ENCODE measurements around the gene MKNK2. TPM values are rescaled to one million over a fixed set of nuclear protein-coding genes. Genes with fewer than 3 reads are reported as not detected.
A peak's percentile ranks its signal among the peaks of the same experiment; 100 is the strongest.

MKNK2 gene
- total and polyA plus RNA-seq, 10 donors, result 88.2 to 389 (median 220) TPM

- no peaks in the 10 kb centered on the region for H3K27me3 ChIP-seq (replicated peaks in 1 of 7)
- intact Hi-C loops (cut with DNase I; ENCODE audit: low total_unique reads), result no loop called here
- DNase-seq, result peak; percentile 81
- 90 to 93% (median 92%) methylated on average over 15 to 28 of the region's 28 CpGs for WGBS, 5 donors
- H3K4me3 ChIP-seq, result peak overlapping the region in 3 of 8 donors; percentile 28 to 68 (median 34)
- H3K27ac ChIP-seq, result peak overlapping the region; percentile 71 to 100 (median 96)
- TF ChIP-seq POLR2AphosphoS5 (IDR thresholded peaks at IDR 0.05) (peak; percentile 27 to 73 (median 35)), POLR2A (IDR thresholded peaks at IDR 0.05) (no peak)
- TF ChIP-seq, protein P1, sequence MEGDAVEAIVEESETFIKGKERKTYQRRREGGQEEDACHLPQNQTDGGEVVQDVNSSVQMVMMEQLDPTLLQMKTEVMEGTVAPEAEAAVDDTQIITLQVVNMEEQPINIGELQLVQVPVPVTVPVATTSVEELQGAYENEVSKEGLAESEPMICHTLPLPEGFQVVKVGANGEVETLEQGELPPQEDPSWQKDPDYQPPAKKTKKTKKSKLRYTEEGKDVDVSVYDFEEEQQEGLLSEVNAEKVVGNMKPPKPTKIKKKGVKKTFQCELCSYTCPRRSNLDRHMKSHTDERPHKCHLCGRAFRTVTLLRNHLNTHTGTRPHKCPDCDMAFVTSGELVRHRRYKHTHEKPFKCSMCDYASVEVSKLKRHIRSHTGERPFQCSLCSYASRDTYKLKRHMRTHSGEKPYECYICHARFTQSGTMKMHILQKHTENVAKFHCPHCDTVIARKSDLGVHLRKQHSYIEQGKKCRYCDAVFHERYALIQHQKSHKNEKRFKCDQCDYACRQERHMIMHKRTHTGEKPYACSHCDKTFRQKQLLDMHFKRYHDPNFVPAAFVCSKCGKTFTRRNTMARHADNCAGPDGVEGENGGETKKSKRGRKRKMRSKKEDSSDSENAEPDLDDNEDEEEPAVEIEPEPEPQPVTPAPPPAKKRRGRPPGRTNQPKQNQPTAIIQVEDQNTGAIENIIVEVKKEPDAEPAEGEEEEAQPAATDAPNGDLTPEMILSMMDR (IDR thresholded peaks at IDR 0.05 in 8 of 11, conservative IDR thresholded peaks at IDR 0.05 in 3 of 11), result no peak
- H3K4me1 ChIP-seq, result peaks cover 62 to 91% (median 82%) of the 10 kb centered on the region in 6 donors
- peaks cover 0 to 84% (median 68%) of the 10 kb centered on the region in 6 donors for H3K36me3 ChIP-seq
- H3K9me3 ChIP-seq, result peaks cover 2 to 5% (median 3%) of the 10 kb centered on the region in 8 donors
These were observed 10.2 kb downstream of the MKNK2 start for GRCh38 chr19:2040647-2041432.

DNA sequence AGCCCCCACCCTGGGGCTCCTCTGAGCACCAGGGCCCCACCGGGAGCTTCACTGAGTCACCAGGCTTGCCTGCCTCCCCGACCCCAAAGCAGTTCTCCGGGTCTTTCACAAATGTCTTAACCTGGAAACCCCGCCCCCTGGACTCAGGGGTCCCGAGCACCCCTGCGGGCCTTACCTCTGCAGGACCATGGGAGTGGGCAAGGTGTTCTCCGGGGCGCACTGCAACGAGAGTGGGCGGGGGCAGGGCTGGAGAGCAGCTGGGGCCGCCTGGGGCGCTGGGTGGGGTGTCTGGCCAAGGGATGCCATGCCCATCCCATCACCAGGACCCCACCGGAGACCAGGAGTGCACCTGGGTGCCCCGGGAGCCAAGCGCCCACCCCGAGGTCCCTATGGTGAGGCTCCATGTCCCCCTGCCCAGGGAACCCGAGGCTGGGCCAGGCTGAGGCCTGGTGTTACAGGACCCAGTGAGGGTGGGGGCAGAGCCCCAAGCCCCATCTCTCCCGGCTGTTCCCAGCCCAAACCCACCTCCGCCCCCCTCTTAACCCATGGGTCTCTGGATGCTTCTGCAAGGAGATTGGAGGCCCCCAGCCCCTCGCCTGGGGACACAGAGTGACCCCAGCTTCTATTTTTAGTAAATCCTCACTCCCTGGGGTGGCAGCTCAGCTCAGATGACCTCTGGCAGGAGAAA, 10.9 kb downstream of the MKNK2 start:
- Histone ChIP-seq H3K4me1 (peaks cover 55 to 89% (median 77%) of the 10 kb centered on the region in 6 donors), H3K9me3 (peaks cover 4 to 13% (median 9%) of the 10 kb centered on the region in 8 donors), H3K4me3 (no peak overlapping the region), H3K27ac (peak overlapping the region in 6 of 8 donors; percentile 42 to 100 (median 98)), H3K36me3 (peaks cover 0 to 77% (median 60%) of the 10 kb centered on the region in 6 donors), H3K27me3 (replicated peaks in 1 of 7) (no peaks in the 10 kb centered on the region)
- DNase-seq, result peak; percentile 80
- peak in 1 of 3 donors; percentile 6 for TF ChIP-seq POLR2AphosphoS5 (IDR thresholded peaks at IDR 0.05)
- TF ChIP-seq POLR2A (IDR thresholded peaks at IDR 0.05), result no peak
- WGBS, 5 donors, result 84 to 88% (median 87%) methylated on average over 13 to 20 of the region's 20 CpGs
- intact Hi-C loops (cut with DNase I; ENCODE audit: low total_unique reads), result no loop called here

DNA sequence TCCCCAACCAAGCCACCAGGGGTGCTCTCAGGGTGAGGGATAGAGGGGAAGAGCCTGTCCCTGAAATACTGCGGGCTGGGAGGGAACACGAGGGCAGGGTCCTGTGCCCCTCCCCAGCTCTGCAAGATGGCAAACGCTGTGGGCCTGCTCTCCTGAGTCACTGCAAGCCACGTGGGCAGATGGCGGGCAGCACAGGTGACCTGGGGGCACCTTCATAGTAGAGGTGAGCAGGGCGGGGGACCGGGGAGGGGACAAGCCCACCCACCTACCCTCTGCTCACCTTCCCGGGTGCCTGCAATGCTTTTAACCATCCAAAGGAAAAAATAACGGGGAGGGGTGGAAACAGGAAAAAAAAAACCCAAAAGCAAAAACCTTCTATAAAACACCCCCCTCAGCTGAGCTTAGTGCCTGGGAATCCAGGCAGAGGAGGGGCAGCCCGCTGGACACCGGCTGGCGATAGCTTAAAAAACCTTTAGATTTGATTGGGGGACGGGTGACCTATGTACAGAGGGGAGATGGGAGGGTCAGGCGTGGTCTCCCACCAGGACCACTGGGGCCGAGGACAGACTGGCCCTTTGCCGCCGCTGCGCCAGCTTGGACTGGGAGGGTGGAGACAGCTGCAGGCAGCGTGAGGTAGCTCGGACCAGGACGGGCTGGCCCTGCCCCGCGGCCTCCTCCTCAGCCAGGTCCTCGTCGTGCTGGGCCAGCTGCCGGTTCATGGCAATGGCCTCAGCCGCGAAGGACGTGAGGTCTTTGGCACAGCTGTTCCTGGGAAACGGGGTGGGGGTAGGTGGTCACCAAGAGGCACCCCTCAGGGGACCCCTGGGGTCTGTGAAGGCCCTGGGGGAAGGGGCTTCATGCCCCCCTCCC, 11.7 kb downstream of the MKNK2 start:
- H3K4me3 ChIP-seq, result no peak overlapping the region
- peak overlapping the region in 5 of 8 donors; percentile 58 to 100 (median 98) for H3K27ac ChIP-seq
- TF ChIP-seq, protein P1 (IDR thresholded peaks at IDR 0.05 in 8 of 11, conservative IDR thresholded peaks at IDR 0.05 in 3 of 11), result peak in 1 of 11 experiments; percentile 18
- TF ChIP-seq POLR2A (IDR thresholded peaks at IDR 0.05) (no peak), POLR2AphosphoS5 (IDR thresholded peaks at IDR 0.05) (peak in 2 of 3 donors; percentile 45 to 52)
- H3K9me3 ChIP-seq, result peaks cover 4 to 13% (median 9%) of the 10 kb centered on the region in 8 donors
- H3K4me1 ChIP-seq, result peaks cover 47 to 89% (median 73%) of the 10 kb centered on the region in 6 donors
- H3K27me3 ChIP-seq (replicated peaks in 1 of 7), result no peaks in the 10 kb centered on the region
- WGBS, 5 donors, result 68 to 83% (median 75%) methylated on average over 15 to 30 of the region's 30 CpGs
- intact Hi-C loops (cut with DNase I; ENCODE audit: low total_unique reads), result no loop called here
- peak; percentile 85 for DNase-seq
- H3K36me3 ChIP-seq, result peaks cover 0 to 69% (median 55%) of the 10 kb centered on the region in 6 donors
